Kidney capillary endothelial cell (primary cell): Measurements from ENCODE around the gene PDIK1L.
"Not testable (repeated sequence)": the region's sequence is repeated elsewhere in the genome, so short reads cannot be mapped to it uniquely, and the experiment has no call there.

Experiments used
- DNase-seq: peaks from one replicate; pipeline ENCODE4 v3.0.0-alpha.2; 2018; ENCODE audit warnings: low spot score

The PDIK1L gene

GRCh38 chr1:26090893-26091292 is 20.7 kb upstream of the PDIK1L start:
- DNase-seq = no peak

GRCh38 chr1:26092422-26092821 is 19.2 kb upstream of the PDIK1L start:
- no peak for DNase-seq

GRCh38 chr1:26093569-26093968 is 18.1 kb upstream of the PDIK1L start:
- not testable (repeated sequence) for DNase-seq

GRCh38 chr1:26094076-26094669 is 17.5 kb upstream of the PDIK1L start:
- no peak for DNase-seq

GRCh38 chr1:26094677-26095383 is 16.8 kb upstream of the PDIK1L start:
- no peak for DNase-seq

GRCh38 chr1:26096471-26096870 is 15.2 kb upstream of the PDIK1L start:
- no peak for DNase-seq

GRCh38 chr1:26097696-26098095 is 13.9 kb upstream of the PDIK1L start:
- no peak for DNase-seq

GRCh38 chr1:26098602-26099001 is 13.0 kb upstream of the PDIK1L start:
- DNase-seq = no peak

- no peak for DNase-seq
Observed at GRCh38 chr1:26099780-26100179, 11.8 kb upstream of the PDIK1L start.

- not testable (repeated sequence) for DNase-seq
Observed at GRCh38 chr1:26100204-26100603, 11.4 kb upstream of the PDIK1L start.

GRCh38 chr1:26102119-26102518 is 9.5 kb upstream of the PDIK1L start:
- no peak for DNase-seq

GRCh38 chr1:26102526-26102925 is 9.1 kb upstream of the PDIK1L start:
- DNase-seq = peak; percentile 68

- not testable (repeated sequence) for DNase-seq
Observed at GRCh38 chr1:26105226-26105548, 6.4 kb upstream of the PDIK1L start.

GRCh38 chr1:26109229-26110164 is 2.1 kb upstream of the PDIK1L start:
- no peak for DNase-seq

- DNase-seq = no peak
Observed at GRCh38 chr1:26110731-26111529, 694 bp upstream of the PDIK1L start.

GRCh38 chr1:26112407-26112775 is 767 bp downstream of the PDIK1L start:
- DNase-seq = no peak

GRCh38 chr1:26114165-26114927 is 2.7 kb downstream of the PDIK1L start:
- DNase-seq = no peak

- no peak for DNase-seq
Observed at GRCh38 chr1:26119892-26120608, 8.4 kb downstream of the PDIK1L start.

- DNase-seq = no peak
Observed at GRCh38 chr1:26121854-26122773, 10.5 kb downstream of the PDIK1L start.
